Measurements from ENCODE around the gene RIPK3.
"Not testable (repeated sequence)": the region's sequence is repeated elsewhere in the genome, so short reads cannot be mapped to it uniquely, and the experiment has no call there.

The RIPK3 gene

DNA sequence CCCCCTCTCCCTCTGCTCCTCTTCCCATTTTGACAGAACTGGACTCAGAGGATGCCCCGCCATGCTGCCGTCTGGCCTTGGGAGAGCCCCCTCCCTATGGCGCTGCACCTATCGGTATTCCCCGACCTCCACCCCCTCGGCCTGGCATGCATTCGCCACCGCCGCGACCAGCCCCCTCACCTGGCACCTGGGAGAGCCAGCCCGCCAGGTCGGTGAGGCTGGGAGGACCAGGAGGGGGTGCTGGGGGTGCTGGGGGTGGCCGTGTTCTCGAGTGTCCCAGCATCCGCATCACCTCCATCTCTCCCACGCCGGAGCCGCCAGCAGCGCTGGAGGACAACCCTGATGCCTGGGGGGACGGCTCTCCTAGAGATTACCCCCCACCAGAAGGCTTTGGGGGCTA, 29.7 kb upstream of the RIPK3 start:
- no peak for DNase-seq

- peak; percentile 27 for DNase-seq
Measured at GRCh38 chr14:24368562-24369252, 28.9 kb upstream of the RIPK3 start.

DNA sequence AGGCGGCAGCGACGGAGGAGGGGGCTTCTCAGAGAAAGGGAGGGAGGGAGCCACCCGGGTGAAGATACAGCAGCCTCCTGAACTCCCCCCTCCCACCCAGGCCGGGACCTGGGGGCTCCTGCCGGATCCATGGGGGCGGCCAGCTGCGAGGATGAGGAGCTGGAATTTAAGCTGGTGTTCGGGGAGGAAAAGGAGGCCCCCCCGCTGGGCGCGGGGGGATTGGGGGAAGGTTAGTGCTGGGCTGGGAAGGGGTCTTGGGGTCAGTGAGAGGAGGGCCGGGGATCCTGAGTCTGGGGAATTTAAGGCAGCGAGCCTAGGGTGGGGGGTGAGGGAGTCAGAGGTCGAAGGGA, 28.4 kb upstream of the RIPK3 start:
- DNase-seq = no peak

DNA sequence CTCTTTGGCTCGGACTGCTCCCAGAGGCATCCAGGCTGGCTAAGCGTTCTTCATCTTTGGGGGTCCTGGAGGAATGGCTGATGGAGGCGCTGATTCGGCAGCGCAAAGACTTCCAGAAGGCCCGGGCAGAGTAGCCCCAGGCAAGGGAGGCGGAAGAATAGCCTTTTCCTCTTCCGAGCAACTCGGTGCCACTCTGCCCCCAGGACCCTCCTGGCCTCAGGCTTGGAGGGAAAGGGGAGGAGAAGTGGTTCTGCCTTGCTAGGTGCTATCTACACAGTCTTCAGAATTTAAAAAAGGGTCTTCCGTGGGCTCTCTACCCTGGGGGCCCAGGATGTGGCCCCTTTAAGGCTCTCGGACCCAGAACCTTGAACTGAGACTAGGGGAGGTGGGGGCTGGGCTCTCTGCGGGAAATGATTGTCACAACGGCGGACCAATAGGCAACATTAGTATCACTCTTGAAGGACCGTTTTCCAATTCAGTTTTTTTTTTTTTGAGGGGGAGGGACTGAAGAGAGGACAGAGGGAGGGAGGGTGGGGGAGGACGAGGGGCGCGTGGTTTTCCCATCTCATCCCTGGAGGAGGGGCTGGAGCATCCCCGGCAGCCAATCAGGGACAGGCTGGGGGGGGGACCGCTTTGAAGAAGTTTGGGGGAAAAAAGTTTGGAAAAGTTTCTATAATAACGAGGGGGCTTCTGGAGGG, 27.9 kb upstream of the RIPK3 start, which contains the start of gene NFATC4:
NFATC4 (plus strand) TSS at position 671 of the 698 bp plus-strand sequence. CDS start 157 bp downstream, outside the sequence.
- no peak for DNase-seq

- peak; percentile 25 for DNase-seq
Measured at GRCh38 chr14:24366721-24367513, 27.1 kb upstream of the RIPK3 start.

- no peak for DNase-seq
Measured at GRCh38 chr14:24366413-24366720, 26.6 kb upstream of the RIPK3 start.

DNA sequence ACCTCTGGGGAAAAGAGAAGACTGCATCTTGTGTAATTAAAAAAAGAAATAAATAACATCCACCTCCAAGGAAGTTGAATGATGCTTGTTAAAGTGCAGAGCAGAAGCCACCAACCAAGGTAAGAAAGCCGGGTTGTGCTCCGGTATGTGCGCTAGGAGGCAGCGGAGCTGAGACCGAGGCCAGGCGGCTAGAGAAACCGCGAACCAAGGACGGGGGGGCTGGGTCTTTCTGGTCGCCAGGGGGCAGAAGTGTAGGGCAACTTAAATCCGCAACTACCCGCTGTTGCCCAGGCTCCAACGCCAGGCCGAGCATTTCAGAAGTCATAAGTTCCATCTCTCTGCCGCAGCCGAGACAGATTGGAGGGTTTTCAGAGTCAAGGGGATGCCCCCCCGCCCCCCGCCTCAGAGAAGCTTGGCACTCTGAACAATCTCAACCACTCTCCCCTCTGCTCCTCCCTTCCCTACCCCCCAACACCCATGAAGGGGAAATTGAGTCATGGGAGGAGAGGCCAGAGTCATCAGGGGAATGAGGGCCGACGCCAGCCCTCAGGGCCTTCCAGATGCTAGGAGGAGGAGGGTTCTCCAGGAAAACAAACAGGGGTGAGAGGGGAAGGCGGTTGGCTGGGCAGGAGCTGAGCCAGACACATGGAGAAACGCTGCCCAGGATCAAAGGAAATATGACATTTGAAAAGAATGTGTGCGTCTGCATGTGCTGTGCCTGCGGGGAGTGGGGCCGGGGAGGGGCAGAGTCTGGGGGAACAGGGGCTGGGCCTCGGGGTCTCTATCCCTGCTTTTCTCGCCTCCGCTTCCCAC, 26.0 kb upstream of the RIPK3 start:
- peak; percentile 74 for DNase-seq

DNA sequence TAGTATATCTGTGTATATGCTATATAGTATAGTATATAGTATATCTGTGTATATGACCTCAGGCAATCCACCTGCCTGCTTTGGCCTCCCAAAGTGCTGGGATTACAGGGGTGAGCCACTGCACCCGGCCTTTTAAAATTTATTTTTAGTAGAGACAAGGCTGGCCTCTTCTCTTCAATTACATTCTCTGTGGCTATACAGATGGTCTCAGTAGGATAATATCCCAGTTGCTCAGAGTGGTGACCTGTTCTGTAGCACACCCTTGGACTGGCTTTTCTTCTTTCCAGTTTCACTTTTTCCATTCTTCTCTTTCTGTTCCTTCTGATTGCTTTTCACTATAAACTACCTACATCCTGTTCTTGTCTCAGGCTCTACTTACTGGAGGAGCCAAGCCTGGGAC, 25.1 kb upstream of the RIPK3 start:
- no peak for DNase-seq

DNA sequence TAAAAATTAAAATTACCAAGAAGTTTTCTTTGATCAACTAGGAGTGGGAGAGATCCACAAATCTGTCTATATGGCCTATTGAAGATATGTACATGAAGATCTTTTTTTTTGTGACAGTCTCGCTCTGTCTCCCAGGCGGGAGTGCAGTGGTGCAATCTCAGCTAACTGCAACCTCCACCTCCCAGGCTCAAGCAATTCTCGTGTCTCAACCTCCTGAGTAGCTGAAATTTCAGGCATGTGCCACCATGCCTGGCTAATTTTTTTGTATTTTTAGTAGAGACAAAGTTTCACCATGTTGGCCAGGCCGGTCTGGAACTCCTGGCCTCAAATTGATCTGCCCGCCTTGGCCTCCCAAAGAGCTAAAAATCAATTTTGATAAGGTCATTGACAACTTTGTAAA, 23.6 kb upstream of the RIPK3 start:
- no peak for DNase-seq

- no peak for DNase-seq
Measured at GRCh38 chr14:24362241-24362960, 22.6 kb upstream of the RIPK3 start.

GRCh38 chr14:24361326-24361725, 21.5 kb upstream of the RIPK3 start:
- DNase-seq = no peak

- no peak for DNase-seq
Measured at GRCh38 chr14:24360281-24360680, 20.5 kb upstream of the RIPK3 start.

DNA sequence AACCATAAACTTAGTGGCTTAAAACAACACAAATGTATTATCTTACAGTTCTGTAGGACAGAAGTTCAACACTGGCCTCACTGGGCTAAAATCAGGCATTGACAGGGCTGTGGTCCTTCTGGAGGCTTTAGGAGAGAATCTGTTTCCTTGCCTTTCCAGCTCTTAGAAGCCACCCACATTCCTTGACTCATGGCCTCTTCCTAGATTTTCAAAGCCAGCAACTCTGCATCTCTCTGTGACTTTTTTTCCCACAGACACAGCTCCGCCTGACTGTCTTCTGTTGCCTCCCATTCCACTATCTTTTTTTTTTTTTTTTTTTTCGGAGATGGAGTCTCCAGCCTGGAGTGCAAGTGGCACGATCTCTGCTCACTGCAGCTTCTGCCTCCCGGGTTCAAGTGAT, 16.4 kb upstream of the RIPK3 start:
- DNase-seq = no peak

DNA sequence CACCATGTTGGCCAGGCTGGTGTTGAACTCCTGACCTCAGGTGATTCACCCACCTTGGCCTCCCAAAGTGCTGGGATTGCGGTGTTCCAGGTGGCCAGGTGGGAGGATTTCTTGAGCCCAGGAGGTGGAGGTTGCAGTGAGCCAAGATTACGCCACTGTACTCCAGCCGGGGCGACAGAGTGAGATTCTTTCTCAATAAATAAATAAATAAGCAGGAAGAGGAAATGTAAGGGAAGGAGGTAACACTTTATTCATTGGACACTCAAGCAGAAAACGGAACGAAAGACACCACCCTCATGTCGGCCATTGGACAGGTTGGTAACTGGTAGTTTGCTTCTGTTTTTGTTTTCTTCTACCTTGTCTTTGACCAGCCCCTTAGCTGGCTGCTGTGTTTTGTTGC, 15.2 kb upstream of the RIPK3 start:
- DNase-seq = no peak

DNA sequence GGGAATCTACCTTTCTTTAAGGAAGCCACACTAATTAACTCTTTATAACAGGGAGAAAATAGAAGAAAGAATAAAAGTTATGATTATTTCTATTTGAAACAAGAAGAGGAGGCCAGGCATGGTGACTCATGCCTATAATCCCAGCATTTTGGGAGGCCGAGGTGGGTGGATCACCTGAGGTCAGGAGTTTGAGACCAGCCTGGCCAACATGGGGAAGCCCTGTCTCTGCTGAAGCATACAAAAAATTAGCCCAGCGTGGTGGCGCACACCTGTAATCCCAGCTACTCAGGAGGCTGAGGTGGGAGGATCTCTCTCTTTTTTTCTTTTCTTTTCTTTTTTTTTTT, 14.7 kb upstream of the RIPK3 start:
- not testable (repeated sequence) for DNase-seq

DNA sequence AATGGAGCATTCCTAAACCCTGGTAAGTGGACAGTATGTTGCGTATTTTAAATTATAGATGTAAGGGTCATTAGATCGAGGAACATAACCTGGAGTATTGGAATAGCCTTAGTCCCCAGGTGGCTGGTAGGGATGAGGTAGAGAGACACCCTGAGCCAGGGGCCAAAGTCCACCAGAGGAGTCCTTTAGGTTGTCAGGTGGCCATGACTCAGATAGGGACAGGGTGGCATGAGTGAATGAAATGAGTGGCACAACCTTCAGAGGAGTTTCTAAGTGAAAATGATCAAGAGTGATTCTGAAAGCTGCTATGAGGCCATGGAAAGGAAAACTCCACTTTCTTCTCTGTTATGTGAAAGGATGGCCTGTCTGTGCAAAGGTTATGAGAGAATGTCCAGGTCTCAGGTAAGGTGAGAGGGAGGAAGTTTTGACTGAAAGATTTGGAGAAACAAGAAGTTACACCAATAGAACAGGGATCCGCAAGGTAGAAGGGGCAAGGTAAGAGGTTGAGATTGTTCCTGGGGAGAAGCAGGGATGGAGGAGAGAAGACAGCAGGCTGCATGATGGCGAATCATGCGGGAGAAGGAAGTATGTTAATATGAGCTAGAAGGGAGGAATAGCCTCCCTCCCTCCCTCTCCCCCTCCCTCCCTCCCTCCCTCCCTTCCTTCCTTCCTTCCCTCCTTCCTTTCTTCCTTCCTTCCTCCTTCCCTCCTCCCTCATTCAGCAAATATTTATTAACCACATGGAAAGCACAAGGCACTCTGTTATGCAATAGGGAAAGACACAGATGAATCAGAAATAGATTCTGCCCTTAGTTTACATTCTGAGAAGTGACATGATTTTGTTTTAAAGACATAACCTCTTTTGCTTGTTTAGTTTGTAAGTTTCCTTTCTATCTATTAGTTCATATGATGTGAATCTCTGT, 14.0 kb upstream of the RIPK3 start:
- no peak for DNase-seq

GRCh38 chr14:24351517-24351916, 11.7 kb upstream of the RIPK3 start:
- DNase-seq = no peak

DNA sequence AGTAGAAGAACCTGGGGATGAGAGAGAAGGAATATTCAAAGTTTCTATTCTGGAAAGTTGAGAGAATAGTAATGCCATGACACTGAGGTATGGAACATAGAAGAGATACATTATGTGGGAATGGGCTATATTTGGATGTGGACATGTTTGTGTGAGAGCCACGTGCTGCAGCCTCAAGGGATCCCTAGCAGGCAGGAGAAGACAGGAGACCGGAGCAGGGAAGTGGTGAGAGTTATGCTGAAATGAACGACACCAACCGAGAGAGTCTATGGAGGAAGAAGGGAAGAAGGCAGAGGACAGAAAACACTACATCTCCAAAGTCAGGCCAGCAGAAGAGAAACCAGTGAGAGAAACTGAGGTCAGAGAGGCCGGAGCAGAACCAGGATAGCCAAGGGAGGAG, 10.0 kb upstream of the RIPK3 start:
- no peak for DNase-seq

DNA sequence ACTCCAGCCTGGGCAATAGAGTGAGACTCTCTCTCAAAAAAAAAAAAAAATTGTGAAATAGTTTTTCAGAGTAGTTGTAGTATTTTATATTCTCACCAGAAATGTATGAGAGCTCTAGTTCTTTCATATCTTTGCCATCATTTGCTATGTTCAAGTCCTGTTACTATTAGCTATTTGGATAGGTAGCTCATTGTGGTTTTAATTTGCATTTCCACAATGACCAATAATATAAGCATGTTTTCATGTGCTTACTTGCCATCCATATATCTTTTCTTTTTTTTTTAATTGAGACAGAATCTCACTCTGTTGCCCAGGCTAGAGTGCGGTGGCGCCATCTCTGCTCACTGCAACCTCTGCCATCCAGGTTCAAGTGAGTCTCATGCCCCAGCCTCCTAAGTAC, 8.4 kb upstream of the RIPK3 start:
- no peak for DNase-seq

DNA sequence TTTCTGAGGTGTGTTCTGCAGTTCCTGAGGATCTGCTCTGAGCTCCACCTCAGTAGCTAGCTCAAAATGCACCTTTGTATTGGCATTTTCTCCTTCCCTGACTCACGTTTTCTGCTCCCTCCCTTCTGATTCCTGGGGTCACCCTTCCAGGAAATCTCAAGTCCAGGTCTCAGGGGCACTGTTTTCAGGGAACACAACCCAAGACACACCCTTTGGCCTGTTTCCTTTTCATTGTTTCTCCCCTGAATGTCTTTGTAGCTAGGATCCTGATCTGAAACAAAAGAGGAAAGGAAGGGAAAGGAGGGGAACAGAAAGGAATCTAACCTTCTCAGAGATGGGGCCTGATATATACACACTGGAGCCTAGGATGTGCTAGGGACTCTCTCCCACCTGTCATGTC, 7.3 kb upstream of the RIPK3 start:
- no peak for DNase-seq

All from CD4-positive, alpha-beta T cell treated with Interleukin-6 for 4 hours (primary cell).